GM12873 (cell line): Measurements from ENCODE around the gene PIEZO2.

ENCODE experiments used
- TF ChIP-seq, protein P1 (sequence below): IDR thresholded peaks from 2 replicates; pipeline ENCODE4 v1.5.1; 2012; ENCODE audit warnings: low read depth, mild to moderate bottlenecking, moderate library complexity, low read length, control low read depth; ENCODE audit not compliant: insufficient read depth; ENCODE audit errors: missing control alignments

The PIEZO2 gene

DNA sequence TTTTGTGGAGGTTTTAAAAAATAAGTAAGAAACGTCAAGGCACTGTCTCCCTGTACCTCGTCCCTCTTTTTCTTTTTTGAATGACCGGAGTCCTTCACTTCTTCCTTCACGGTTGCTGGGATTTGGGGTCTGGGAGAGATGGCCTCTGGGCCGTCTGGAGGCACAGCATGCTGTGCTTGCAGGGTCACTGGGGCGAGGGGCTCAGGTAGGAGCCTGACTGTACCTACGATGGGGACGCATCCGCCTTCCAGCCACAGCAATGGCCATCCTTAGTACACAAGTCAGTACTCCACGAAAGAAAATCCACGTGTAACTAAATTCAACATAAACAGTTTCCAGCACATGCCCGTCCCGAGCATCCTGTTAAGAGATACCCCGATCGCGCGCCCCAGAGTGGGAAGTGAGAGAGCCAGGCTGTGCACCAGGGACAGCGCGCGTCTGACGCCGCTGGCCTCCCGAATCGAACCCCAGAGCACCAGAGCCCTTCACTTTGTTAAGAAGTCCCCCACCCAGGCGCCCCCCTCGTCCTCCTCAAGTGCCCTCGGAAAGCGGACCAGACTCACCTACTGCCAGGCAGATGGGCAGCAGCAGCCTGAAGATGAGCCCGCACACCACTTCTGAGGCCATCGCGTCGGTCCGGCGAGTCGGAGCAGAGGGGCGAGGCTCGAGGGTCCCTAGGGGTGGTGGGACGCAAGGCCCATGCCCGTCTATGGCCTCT is 1.2 kb downstream of the PIEZO2 start:
- TF ChIP-seq, protein P1, sequence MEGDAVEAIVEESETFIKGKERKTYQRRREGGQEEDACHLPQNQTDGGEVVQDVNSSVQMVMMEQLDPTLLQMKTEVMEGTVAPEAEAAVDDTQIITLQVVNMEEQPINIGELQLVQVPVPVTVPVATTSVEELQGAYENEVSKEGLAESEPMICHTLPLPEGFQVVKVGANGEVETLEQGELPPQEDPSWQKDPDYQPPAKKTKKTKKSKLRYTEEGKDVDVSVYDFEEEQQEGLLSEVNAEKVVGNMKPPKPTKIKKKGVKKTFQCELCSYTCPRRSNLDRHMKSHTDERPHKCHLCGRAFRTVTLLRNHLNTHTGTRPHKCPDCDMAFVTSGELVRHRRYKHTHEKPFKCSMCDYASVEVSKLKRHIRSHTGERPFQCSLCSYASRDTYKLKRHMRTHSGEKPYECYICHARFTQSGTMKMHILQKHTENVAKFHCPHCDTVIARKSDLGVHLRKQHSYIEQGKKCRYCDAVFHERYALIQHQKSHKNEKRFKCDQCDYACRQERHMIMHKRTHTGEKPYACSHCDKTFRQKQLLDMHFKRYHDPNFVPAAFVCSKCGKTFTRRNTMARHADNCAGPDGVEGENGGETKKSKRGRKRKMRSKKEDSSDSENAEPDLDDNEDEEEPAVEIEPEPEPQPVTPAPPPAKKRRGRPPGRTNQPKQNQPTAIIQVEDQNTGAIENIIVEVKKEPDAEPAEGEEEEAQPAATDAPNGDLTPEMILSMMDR, result no peak

DNA sequence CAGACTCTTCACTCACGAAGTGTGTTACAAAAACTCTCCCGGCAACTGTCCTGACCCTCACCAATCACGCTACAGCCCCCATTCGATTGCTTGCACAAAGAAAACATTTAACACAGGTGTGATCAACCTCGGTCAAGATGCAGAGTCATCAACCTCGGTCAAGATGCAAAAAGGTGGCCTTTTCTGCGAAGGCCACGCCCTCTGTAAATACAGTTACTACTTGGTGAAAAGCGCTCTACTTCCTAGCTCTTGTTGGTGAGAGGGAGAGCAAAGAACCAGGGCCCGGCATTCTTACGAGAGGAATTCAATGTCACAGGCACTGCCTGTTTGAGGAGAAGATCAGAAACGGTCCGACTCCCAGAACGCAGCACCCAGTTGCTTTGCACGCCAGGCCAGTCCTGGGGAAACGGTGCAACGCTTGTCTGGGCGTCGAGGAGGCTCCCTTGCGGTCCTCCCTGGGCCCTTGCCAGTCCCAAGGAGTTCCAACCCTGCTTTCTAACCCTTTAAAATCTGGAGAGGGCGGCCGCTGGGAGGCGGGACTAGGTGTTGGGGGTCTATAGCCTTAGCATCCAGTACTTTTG is 1.9 kb downstream of the PIEZO2 start:
- TF ChIP-seq, protein P1, result no peak

- TF ChIP-seq, protein P1, result no peak
Measured at GRCh38 chr18:11146947-11147345, 2.4 kb downstream of the PIEZO2 start.

- TF ChIP-seq, protein P1, result no peak
Measured at GRCh38 chr18:11146238-11146946, 3.0 kb downstream of the PIEZO2 start.

GRCh38 chr18:11145413-11146191 is 3.8 kb downstream of the PIEZO2 start:
- TF ChIP-seq, protein P1, result no peak

GRCh38 chr18:11137400-11137799 is 12.0 kb downstream of the PIEZO2 start:
- TF ChIP-seq, protein P1, result no peak
